Measurements from ENCODE around the gene KLK11. TPM values are rescaled to one million over a fixed set of nuclear protein-coding genes. Genes with fewer than 3 reads are reported as not detected.

The KLK11 gene
- total RNA-seq, 1 donor from 2014 or later, result not detected

GRCh38 chr19:51029718-51030117, 3.3 kb upstream of the KLK11 start:
- DNase-seq (ENCODE audit: low read depth, low spot score), result no peak

- DNase-seq (ENCODE audit: low read depth, low spot score), result no peak
Observed at GRCh38 chr19:51027873-51028272, 1.5 kb upstream of the KLK11 start.

GRCh38 chr19:51027126-51027806, 850 bp upstream of the KLK11 start:
- no peak for DNase-seq (ENCODE audit: low read depth, low spot score)

GRCh38 chr19:51025809-51026553, 435 bp downstream of the KLK11 start:
- no peak for DNase-seq (ENCODE audit: low read depth, low spot score)

GRCh38 chr19:51025401-51025800, 1.0 kb downstream of the KLK11 start:
- no peak for DNase-seq (ENCODE audit: low read depth, low spot score)

- DNase-seq (ENCODE audit: low read depth, low spot score), result no peak
Observed at GRCh38 chr19:51024924-51025323, 1.5 kb downstream of the KLK11 start.

- no peak for DNase-seq (ENCODE audit: low read depth, low spot score)
Observed at GRCh38 chr19:51023946-51024345, 2.5 kb downstream of the KLK11 start.

- no peak for DNase-seq (ENCODE audit: low read depth, low spot score)
Observed at GRCh38 chr19:51022526-51022925, 3.9 kb downstream of the KLK11 start.

- DNase-seq (ENCODE audit: low read depth, low spot score), result peak; percentile 11
Observed at GRCh38 chr19:51020988-51021651, 5.3 kb downstream of the KLK11 start.

GRCh38 chr19:51019544-51019925, 6.9 kb downstream of the KLK11 start, which contains the start of gene KLK10:
Gene KLK10, minus strand, starts transcription at chr19:51019709. Its CDS starts 579 bp downstream, at chr19:51019130.
- DNase-seq (ENCODE audit: low read depth, low spot score), result no peak

GRCh38 chr19:51018745-51019543, 7.5 kb downstream of the KLK11 start:
- no peak for DNase-seq (ENCODE audit: low read depth, low spot score)

- no peak for DNase-seq (ENCODE audit: low read depth, low spot score)
Observed at GRCh38 chr19:51016798-51017683, 9.4 kb downstream of the KLK11 start.

GRCh38 chr19:51015691-51016267, 10.6 kb downstream of the KLK11 start:
- no peak for DNase-seq (ENCODE audit: low read depth, low spot score)

- DNase-seq (ENCODE audit: low read depth, low spot score), result no peak
Observed at GRCh38 chr19:51014242-51014641, 12.2 kb downstream of the KLK11 start.

GRCh38 chr19:51012661-51013190, 13.7 kb downstream of the KLK11 start:
- DNase-seq (ENCODE audit: low read depth, low spot score), result no peak

- no peak for DNase-seq (ENCODE audit: low read depth, low spot score)
Observed at GRCh38 chr19:51010066-51010795, 16.2 kb downstream of the KLK11 start.

GRCh38 chr19:51009061-51009891, 17.1 kb downstream of the KLK11 start:
- no peak for DNase-seq (ENCODE audit: low read depth, low spot score)

- no peak for DNase-seq (ENCODE audit: low read depth, low spot score)
Observed at GRCh38 chr19:51007488-51007887, 18.9 kb downstream of the KLK11 start.
